GM19324 (cell line): ENCODE data around the gene PPP1R17.
A peak's percentile ranks its signal among the peaks of the same experiment; 100 is the strongest.

ENCODE experiments used
- ATAC-seq: cut with Tn5 transposase; IDR thresholded peaks from one replicate; pipeline ENCODE4 v1.9.1; 2021; ENCODE audit warnings: mild to moderate bottlenecking, moderate library complexity; ENCODE audit not compliant: unreplicated experiment, low FRiP score

PPP1R17 gene

DNA sequence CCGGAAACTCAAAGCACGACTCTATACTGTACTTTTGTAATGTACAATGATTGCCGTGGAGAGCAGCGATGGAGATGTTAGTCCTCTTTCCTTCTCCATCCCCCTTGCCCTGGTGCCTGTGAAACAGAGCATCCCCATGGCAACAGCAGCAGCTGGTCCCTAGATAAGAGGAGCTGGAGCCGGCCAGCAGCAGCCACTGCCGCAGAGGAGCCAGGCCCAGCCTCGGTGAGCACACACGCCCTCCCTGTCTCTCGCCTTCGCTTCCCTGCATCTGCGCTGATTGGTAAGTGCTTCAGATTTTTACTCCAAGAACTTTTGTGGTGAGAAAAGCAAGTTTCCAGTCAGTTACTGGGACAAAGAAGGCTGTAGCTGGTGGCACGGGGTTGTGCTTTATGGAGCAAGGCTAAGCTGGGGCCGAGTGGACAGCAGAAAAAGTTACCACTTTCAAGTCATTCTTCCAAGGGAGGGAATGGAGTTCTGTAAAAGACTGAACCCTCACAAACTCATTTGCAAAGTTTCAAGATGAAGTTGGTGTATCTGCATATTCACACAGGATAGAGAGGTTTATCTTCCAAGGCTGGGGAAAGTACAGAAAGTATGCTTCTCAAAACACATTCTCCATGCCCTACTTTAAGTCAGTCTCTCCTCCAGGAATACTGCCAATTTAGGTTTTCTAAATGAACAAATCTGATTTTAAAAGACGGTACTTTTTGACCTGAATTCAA lies at the start of gene PPP1R17:
TSS of gene PPP1R17 (plus strand) at position 192 of the 725 bp plus-strand sequence. CDS start 5,227 bp downstream, outside the sequence.
- ATAC-seq = no peak

DNA sequence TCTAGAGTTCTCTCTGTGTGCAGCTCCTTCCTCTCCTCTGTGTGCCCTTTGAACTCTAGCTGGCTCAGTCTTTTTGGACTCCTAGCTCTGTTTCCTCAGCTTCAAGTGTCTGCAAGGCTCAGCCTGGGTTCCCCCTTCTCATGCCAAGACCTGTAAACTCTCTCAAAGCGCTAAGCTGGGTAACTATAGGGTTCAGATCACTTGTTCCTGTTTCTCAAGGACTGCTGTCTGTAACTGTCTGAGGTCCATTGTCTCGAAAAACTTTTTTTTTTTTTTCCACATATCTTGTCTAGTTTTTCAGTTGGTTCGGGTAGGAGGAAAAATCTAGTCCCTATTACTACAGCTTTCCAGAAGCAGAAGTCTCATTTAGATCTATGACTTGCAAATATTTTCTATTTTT lies 46.6 kb upstream of the PPP1R17 start:
- ATAC-seq = no peak

DNA sequence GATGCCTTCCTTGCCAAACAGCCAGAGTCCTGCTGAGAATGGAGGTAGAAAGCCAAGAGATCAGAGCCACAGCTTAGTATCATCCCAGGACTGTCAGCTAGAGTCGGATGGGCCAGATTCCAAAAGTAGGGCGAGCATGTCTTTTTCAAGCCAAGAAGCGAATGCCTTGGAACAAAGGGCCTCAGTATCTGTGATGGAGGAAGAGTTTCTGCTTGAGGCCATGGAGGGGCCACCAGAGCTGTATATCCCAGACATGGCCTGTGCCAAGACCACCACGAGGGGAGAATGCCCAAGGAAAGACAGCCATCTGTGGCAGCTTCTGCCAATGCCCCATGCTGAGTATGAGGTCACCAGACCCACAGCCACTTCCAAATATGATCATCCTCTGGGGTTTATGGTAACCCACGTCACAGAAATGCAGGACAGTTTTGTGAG lies 44.3 kb upstream of the PPP1R17 start:
- ATAC-seq = no peak

DNA sequence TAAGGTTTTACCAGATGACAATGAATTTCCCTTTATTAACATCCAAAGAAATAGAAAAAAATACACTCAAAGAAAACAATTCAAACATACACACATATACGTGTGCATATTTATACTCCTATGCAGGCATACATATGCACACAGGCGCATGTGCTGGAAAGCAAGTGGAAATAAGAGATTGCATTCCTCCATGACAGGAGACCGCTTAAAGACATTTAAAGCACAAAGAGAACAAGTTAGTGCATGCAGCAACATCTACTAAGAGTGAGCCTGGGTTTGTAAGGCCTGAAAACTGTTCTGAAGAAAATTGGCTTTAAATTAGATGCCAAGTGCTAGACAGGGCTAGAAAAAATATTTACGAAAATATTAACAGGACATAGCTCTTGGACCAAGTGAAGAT lies 40.1 kb upstream of the PPP1R17 start:
- no peak for ATAC-seq

DNA sequence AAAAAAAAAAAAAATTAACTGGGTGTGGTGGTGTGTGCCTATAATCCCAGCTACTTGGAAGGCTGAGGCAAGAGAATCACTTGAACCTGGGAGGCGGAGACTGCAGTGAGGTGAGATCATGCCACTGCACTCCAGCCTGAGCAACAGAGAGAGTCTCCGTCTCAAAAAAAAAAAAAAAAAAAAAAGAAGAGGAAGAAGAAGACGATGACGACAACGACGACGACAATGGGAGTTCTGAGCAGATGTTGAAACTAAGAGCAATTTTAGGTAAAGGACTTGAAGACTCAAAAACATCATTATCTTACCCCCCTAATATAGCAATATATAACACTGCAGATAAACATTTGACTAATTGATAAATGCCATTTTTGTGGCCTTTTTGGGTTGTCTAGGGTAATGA lies 39.5 kb upstream of the PPP1R17 start:
- ATAC-seq = no peak

GRCh38 chr7:31648288-31648687 lies 38.7 kb upstream of the PPP1R17 start:
- ATAC-seq = no peak

- ATAC-seq = no peak
Measured at GRCh38 chr7:31648880-31649279, 38.1 kb upstream of the PPP1R17 start.

GRCh38 chr7:31651234-31652062 lies 35.6 kb upstream of the PPP1R17 start:
- no peak for ATAC-seq

DNA sequence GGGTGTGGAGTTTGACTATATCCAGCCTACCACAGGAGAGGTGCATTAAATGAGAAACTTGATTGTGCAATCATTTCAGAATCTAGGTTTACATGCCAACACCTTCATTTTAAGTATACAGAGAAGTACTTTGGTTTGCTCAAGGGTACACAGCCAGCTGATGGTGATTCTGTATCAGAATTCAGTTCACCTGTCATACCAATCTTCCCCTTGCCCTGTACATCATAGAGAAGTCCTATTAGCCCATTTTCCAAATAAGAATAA lies 35.0 kb upstream of the PPP1R17 start:
- no peak for ATAC-seq

DNA sequence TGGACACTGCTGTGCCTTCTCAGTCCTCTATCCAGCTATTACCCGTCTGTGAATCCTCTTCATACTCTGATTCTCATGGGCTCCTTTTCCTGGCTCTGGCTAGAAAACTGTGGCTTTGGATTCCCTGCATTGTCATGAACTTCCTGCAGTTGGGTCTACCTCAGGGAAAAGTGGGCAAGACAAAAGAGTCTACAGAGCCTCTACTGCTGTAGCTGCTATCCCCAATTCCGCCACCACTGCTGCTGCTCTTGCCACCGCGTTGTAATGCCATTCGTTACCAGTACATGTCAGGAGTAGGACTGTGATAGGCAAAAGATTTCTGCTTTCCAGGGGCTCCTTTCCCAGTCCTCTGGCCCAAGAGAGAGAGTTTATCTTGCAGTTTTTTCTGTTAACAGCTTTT lies 23.9 kb upstream of the PPP1R17 start:
- ATAC-seq = no peak

DNA sequence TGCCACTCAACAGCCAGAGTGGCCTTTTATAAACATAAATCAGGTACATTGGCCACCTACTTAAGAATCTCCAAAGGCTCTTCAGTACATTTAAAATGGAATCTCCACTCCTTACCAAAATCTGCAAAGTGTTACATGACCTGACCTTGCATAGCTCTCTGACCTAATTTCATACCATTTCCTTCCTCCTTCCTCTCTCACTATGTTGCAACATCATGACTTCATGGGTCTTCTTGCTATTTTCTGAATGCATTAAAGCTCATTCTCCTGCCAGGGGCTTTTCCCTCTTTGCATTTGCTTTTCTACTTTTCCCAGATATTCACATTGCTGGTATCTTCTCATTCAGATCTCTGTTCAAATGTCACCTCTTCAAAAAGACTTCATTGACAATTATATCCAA lies 22.1 kb upstream of the PPP1R17 start:
- ATAC-seq = no peak

DNA sequence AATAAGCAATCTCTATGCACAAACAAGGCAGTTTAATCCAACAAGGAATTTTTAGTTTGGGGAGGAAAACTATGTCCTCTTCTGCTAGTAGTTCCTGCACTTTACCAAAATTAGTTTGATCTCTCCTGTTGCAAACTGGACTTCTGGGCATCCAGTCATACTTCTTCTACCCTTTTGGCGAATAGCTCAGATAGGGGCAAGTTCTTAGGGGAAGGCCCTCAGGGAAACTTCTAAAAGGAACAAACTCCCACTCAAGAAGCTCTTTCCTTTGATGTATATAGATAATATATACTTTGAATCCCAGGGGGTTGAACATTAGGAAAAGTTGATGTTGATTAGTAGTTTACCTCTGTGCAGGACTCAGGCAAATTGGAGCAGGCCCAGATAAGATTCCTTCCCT lies 21.5 kb upstream of the PPP1R17 start:
- no peak for ATAC-seq

DNA sequence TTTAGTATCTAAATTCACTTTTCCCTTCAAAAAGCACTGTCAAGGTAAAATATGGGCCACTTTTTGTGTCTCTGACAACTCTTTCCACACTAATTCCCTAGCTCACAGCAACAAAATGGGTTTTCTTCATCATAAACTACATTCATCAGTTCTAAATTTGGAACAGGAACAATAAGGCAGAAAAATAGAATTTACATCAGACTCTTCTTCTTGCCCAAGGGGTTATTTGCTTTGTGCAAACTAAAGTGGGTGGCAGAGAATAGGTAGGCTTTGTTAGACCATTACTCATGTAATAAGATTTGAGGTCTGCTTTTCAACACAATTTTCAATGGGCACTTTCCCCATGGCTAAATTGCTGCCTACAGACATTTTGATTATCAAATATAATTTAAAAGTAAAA lies 17.6 kb upstream of the PPP1R17 start:
- ATAC-seq = no peak

DNA sequence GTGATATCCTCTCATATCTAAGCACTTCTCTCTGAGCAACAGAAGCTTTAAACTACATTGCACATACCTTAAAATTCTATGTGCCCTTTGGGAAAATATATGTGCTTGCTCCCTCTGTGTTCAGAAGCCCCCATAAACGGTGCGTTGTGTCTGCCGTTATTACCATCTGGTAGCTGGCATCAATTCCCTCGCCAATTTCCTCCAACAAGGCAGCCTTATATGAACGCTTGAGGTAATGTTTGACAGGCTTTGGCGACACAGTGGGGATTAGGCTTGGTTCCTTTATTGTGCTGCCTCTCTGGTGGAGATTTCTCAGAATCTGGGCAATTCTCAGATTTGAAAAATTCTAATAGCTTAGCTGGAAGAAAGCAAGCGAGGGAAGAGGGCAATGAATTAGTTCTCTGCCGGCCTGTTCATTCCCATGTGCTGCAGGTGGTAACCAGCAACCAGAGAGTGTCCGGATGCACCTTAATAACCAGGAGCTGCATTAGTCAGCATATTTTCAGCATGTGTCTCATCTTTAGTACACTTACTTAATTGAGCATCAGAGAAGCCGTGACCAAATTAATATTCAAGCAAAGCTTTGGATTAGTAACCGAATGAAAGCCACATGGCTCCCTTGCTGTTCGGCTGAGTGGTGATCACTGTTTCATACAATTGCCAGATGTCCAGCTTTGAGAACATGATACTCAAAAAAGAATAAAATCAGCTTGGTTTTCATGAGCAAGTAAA lies 7.3 kb upstream of the PPP1R17 start:
- ATAC-seq = no peak

DNA sequence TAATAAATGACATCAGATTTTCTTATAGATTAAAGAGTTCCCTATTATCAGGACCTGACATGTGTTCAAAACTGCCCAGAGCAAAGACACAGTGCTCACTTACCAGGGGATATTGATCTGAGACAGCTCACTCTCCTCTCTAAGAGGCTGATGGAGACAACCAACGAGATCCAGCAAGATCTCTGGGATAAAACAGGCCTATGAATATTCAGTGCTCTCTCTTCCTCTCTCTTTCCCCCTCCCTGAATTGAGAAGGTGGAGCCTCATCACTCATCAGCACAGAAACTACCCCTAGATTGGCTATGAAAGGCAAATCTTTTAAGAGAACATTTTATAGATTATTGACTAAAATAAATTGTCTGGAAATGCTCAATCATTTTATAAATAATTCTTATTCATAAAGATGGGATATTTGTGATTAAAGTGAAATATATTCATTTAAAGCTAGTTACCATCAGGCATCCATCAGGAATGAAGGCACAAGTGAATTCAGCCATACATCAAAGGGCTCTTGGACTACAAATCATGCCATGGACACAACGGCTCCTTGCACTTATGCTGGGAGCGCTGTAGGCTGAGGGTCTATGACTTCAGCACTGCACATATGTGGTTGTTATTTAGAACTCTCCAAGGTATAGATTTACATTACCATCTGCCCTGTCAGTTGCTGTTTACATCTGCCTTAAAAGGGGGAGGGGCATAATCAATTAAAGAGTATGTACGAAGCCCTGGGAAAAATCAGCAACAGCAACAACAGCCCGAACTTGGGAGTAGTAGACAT lies 3.4 kb upstream of the PPP1R17 start:
- no peak for ATAC-seq

DNA sequence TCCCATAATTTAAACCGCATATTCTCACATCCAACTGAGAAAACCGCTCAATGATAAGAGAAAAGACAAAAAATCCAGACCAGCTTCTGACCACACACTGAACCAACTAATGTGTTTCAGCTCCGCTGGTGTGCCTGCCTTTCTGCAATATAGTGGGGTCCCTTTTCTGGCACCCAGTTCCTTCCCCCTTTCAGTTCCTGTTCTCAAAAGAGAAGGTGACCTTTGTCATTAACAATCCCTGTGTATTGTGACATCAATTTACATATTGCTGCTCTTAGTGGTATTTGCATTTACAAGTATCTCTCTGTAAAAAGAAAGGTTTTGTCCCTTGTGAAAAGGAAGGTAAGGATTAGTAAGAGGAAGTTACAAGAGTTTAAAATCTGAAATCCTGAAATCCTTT lies 1.4 kb downstream of the PPP1R17 start:
- peak; percentile 93 for ATAC-seq

DNA sequence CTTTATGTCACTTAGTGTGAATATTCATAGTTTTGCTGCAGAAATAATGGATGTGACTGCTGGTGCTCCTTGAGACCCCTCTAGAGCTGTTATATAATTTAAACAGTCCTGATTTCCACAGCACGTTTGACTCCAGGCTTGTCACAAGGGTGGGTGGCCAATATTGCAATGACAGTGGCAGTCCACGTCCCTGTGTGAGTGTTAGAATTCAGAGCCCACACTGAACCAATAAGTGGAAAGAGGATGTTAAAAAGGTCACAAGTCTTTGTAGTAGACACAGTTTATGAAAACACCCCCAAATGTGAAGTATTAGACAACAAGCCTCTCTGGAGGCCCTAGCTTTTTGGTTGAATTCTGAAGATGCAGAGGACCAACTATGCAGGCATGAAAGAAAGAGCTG lies 2.0 kb downstream of the PPP1R17 start:
- no peak for ATAC-seq

- ATAC-seq = no peak
Measured at GRCh38 chr7:31690935-31691334, 3.9 kb downstream of the PPP1R17 start.

DNA sequence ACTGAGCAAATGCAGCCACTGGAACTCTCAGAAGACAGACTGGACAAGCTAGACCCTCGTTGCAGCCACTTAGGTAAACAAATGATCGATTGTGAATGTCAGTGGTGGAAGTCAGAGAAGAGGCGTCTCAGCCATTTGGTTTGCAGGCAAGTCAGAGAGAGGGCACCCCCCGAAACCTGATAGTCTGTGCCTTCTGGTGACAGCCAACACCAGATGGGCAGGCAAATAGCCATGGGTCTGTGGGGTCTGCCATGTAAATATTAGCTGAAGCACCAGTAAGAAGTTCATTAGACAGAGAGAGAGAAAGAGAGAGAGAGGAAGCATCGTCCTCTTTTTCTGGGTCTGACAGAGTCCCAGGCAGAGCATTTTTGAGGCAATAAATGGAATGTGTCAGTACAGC lies 5.4 kb downstream of the PPP1R17 start:
- no peak for ATAC-seq

- no peak for ATAC-seq
Measured at GRCh38 chr7:31692871-31693270, 5.9 kb downstream of the PPP1R17 start.
